ENCODE data around the gene LRRFIP2. TPM values are rescaled to one million over a fixed set of nuclear protein-coding genes. Genes with fewer than 3 reads are reported as not detected.

The LRRFIP2 gene
- total RNA-seq, 4 donors from 2014 or later = 48.9 to 64.8 (median 62.7) TPM

DNA sequence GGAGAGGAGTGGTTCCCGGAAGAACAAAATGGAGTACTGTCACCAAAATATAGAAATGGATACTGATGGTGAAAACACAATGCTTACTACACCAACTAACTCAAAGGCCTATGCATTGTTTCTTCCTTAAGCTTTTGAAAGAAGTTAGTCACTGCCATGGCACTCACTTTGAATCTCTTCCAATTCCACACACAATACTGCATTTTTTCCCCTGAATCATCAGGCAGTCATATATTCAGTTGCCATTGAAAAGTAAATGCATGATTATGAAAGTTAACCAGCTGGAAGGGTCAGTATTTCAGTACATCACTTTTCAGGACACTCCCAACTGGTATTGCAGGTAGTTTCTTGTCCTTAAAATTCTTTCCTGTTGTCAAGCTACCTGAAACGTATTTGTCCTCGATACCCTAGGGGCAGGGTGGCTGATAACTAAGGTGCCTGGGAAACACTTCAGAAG lies 9.0 kb upstream of the LRRFIP2 start:
- 58 to 66% methylated on average over 3 of the region's 3 CpGs for WGBS, 2 donors
- Histone ChIP-seq H3K36me3 (no peaks in the 10 kb centered on the region), H3K27ac (peak overlapping the region; percentile 53 to 83 (median 71)), H3K4me3 (no peak overlapping the region), H3K27me3 (no peaks in the 10 kb centered on the region), H3K9me3 (no peaks in the 10 kb centered on the region), H3K4me1 (peaks cover 0 to 56% (median 24%) of the 10 kb centered on the region in 4 donors)
- TF ChIP-seq POLR2A (IDR thresholded peaks at IDR 0.05) (no peak), EP300 (IDR thresholded peaks at IDR 0.05) (peak; percentile 14 to 18)
- DNase-seq (ENCODE audit: low spot score in 2 of 2) = no peak

DNA sequence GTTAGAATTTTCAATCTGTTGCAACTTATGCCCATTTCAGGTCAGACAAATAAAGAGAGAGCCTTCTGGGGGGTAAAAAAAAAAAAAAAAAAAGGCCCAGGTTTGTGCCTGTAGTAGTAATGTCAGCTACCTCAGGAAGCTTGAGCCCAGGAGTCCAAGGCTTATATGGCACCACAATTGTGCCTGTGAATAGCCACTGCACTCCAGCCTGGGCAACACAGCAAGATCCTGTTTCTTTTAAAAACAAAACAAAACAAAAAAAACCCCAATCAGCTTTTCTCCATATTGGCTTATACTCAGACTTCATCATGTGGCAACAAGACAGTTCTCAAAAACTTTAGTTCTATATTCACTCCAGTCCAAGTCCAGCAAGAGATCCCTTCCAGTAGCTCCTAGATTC lies 8.4 kb upstream of the LRRFIP2 start:
- Histone ChIP-seq H3K4me3 (no peak overlapping the region), H3K4me1 (peaks cover 0 to 62% (median 29%) of the 10 kb centered on the region in 4 donors), H3K9me3 (no peaks in the 10 kb centered on the region), H3K27ac (peak overlapping the region in 3 of 4 donors; percentile 53 to 83 (median 81)), H3K36me3 (no peaks in the 10 kb centered on the region), H3K27me3 (no peaks in the 10 kb centered on the region)
- TF ChIP-seq, protein P1, sequence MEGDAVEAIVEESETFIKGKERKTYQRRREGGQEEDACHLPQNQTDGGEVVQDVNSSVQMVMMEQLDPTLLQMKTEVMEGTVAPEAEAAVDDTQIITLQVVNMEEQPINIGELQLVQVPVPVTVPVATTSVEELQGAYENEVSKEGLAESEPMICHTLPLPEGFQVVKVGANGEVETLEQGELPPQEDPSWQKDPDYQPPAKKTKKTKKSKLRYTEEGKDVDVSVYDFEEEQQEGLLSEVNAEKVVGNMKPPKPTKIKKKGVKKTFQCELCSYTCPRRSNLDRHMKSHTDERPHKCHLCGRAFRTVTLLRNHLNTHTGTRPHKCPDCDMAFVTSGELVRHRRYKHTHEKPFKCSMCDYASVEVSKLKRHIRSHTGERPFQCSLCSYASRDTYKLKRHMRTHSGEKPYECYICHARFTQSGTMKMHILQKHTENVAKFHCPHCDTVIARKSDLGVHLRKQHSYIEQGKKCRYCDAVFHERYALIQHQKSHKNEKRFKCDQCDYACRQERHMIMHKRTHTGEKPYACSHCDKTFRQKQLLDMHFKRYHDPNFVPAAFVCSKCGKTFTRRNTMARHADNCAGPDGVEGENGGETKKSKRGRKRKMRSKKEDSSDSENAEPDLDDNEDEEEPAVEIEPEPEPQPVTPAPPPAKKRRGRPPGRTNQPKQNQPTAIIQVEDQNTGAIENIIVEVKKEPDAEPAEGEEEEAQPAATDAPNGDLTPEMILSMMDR (IDR thresholded peaks at IDR 0.05) = no peak
- no peak for TF ChIP-seq POLR2A (IDR thresholded peaks at IDR 0.05)
- TF ChIP-seq EP300 (IDR thresholded peaks at IDR 0.05) = no peak
- no peak for DNase-seq (ENCODE audit: low spot score in 2 of 2)

DNA sequence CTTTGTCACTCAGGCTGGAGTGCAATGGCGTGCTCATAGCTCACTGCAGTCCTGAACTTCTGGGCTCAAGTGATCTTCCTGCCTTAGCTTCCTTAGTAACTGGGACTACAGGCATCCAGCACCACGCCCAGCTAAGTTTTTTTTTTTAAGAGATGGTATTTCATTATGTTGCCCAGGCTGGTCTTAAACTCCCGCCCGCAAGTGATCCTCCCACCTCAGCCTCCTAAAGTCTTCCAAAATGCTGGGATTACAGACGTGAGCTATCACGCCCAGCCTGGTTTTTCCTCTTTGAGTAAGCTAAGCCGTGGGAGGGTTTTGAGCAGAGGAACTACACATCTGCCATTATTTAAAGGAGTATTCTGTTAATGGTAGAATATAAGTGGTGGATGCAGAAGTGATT lies 7.4 kb upstream of the LRRFIP2 start:
- TF ChIP-seq, protein P1 (IDR thresholded peaks at IDR 0.05) = no peak
- no peak for TF ChIP-seq EP300 (IDR thresholded peaks at IDR 0.05)
- TF ChIP-seq POLR2A (IDR thresholded peaks at IDR 0.05) = no peak
- no peak for DNase-seq (ENCODE audit: low spot score in 2 of 2)
- peaks cover 0 to 71% (median 37%) of the 10 kb centered on the region in 4 donors for H3K4me1 ChIP-seq
- no peaks in the 10 kb centered on the region for H3K9me3 ChIP-seq
- 71 to 72% methylated on average over 7 of the region's 7 CpGs for WGBS, 2 donors
- no peaks in the 10 kb centered on the region for H3K36me3 ChIP-seq
- H3K27me3 ChIP-seq = no peaks in the 10 kb centered on the region
- peak overlapping the region in 2 of 4 donors; percentile 81 to 83 for H3K27ac ChIP-seq
- no peak overlapping the region for H3K4me3 ChIP-seq

DNA sequence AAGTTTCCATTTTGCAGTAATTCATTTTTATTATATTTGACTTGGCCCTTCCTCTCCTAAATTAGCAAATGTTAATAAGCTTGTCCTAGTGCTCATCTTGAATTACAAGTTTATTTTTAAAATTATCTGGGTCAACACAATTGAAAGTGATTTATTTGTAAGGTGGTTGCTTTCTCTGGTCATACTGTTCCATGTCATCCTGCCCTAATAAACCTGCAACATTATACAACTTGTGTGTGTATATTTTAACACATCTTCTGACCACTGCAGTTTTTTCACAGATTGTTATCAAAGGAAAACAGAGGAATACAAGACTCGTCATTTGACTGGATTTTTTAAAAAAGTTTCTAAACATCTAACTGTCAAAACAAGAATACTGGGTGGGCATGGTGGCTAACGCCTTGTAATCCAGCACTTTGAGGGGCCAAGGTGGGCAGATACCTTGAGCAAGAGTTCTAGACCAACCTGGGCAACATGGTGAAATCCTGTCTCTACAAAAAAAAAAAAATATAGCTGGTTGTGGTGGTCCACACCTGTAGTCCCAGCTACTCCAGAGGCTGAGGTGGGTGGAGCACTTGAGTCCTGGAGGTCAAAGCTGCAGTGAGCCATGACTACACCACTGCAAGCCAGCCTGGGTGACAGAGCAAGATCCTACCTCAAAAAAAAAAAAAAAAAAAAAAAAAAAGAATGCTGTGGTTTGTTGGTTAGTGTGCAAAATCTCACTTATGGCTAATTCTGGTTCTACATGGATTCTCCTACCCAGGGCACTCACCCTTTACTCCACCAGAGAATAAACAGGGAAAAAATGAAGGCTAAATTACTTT lies 5.0 kb upstream of the LRRFIP2 start:
- Histone ChIP-seq H3K4me1 (peaks cover 0 to 72% (median 36%) of the 10 kb centered on the region in 4 donors), H3K9me3 (no peaks in the 10 kb centered on the region), H3K4me3 (no peak overlapping the region), H3K27ac (peak overlapping the region in 1 of 4 donors; percentile 5), H3K27me3 (no peaks in the 10 kb centered on the region), H3K36me3 (no peaks in the 10 kb centered on the region)
- TF ChIP-seq EP300 (IDR thresholded peaks at IDR 0.05) (no peak), POLR2A (IDR thresholded peaks at IDR 0.05) (no peak)
- TF ChIP-seq, protein P1 (IDR thresholded peaks at IDR 0.05) = no peak
- 78 to 80% methylated on average over 2 of the region's 2 CpGs for WGBS, 2 donors
- DNase-seq (ENCODE audit: low spot score in 2 of 2) = no peak

DNA sequence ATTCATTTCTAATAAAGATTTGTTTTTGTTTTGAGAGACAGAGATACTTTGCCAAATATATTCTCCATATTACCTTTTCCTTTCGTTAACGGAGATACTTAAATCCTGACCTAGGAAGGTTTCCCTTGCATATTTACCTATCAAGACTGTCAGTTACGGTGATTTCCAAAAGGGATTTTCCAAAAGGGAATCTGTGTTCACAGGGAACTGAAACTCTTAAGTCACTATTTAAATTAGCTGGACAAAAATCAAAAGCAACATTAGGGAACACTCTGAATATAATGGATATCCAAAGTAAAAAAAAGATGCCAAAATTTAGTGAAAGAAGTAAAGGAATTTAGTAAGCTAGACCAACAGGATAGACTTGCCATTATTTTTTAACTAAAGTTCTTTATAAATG lies 576 bp downstream of the LRRFIP2 start:
- H3K36me3 ChIP-seq = peaks cover 0 to 9% (median 0%) of the 10 kb centered on the region in 3 donors
- H3K4me1 ChIP-seq = peaks cover 0 to 79% (median 37%) of the 10 kb centered on the region in 4 donors
- 47 to 49% methylated on average over 3 of the region's 3 CpGs for WGBS, 2 donors
- TF ChIP-seq, protein P1 (IDR thresholded peaks at IDR 0.05) = no peak
- TF ChIP-seq POLR2A (IDR thresholded peaks at IDR 0.05) = no peak
- TF ChIP-seq EP300 (IDR thresholded peaks at IDR 0.05) = no peak
- peak overlapping the region in 2 of 4 donors; percentile 95 to 98 for H3K27ac ChIP-seq
- DNase-seq (ENCODE audit: low spot score in 2 of 2) = no peak
- no peak overlapping the region for H3K4me3 ChIP-seq
- no peaks in the 10 kb centered on the region for H3K27me3 ChIP-seq
- H3K9me3 ChIP-seq = no peaks in the 10 kb centered on the region
